K562 (cell line): Measurements from ENCODE around the gene BAMBI. TPM values are rescaled to one million over a fixed set of nuclear protein-coding genes. Genes with fewer than 3 reads are reported as not detected.
A peak's percentile ranks its signal among the peaks of the same experiment; 100 is the strongest.

Source experiments
- ATAC-seq: fragments of 200-7000 bp; cut with Tn5 transposase; 3 replicates; pipeline ENCODE4 v1.9.1; 2020; ENCODE audit warnings: moderate library complexity
- BruUV-seq: library from RNA; stranded (reverse); fragments of 400-500 nt; replicated peaks from 2 replicates; lab custom pipeline; 2021; lab: Mats Ljungman, UMichigan
- CTCF ChIA-PET: fragments of 300-600 bp; formaldehyde crosslinking; extraction: SDS; loops from one replicate; lab custom pipeline; 2021; ENCODE audit warnings: low intra/inter-chr PET ratio; lab: Yijun Ruan, JAX
- POLR2A ChIA-PET: fragments of 300-600, 350-650 bp; sonication (Branson Sonifier 250); formaldehyde crosslinking; extraction: SDS; loops from one replicate; lab custom pipeline; 2021; ENCODE audit warnings: antibody characterized with exemption, inconsistent platforms; lab: Yijun Ruan, JAX
- DNase-seq, 4 experiments: peaks; one replicate each; pipeline versions ENCODE4 v3.0.0 to v3.0.0-alpha.2; 2011 to 2018; ENCODE audit warnings: low spot score in 3 of 4, mixed read lengths in 3 of 4; ENCODE audit errors: extremely low read depth in 1 of 4
- FAIRE-seq: peaks from 2 replicates; lab custom pipeline; 2011; peaks lifted over from hg19 to GRCh38; lab: Jason Lieb, UNC
- H2AFZ ChIP-seq: 2 replicates; pipeline ENCODE4 v1.6.0; 2011; ENCODE audit warnings: low read depth, low read length, control low read depth, inconsistent platforms
- H3K27ac ChIP-seq: fragments of 200-600 bp; 3 replicates; pipeline ENCODE4 v1.8.0; 2011; ENCODE audit warnings: low read depth, mild to moderate bottlenecking, control low read depth, inconsistent platforms, low read length, moderate library complexity, mixed read lengths; ENCODE audit errors: extremely low read depth
- H3K27me3 ChIP-seq, 2 experiments: fragments of 300-600 bp in 1 of 2; 2 replicates in 1 of 2; 3 replicates in 1 of 2; pipeline versions ENCODE4 v1.6.0 to v1.8.0; 2011; ENCODE audit warnings: inconsistent platforms in 2 of 2, low read length in 2 of 2, mild to moderate bottlenecking in 1 of 2, mixed read lengths in 1 of 2, moderate library complexity in 1 of 2; ENCODE audit not compliant: control insufficient read depth in 2 of 2, insufficient read depth in 2 of 2
- H3K36me3 ChIP-seq: fragments of 300-600 bp; 3 replicates; pipeline ENCODE4 v1.8.0; 2011; ENCODE audit warnings: mild to moderate bottlenecking, low read length, inconsistent platforms; ENCODE audit not compliant: control insufficient read depth, insufficient read depth
- H3K4me1 ChIP-seq, 2 experiments: fragments of 200-600 bp in 1 of 2; replicated peaks in 1 of 2; 2 replicates in 1 of 2; 3 replicates in 1 of 2; pipeline versions ENCODE4 v1.5.1 to v1.8.0; 2011; ENCODE audit warnings: inconsistent platforms in 2 of 2, low read length in 2 of 2, mild to moderate bottlenecking in 1 of 2, mixed read lengths in 1 of 2, moderate library complexity in 1 of 2; ENCODE audit not compliant: control insufficient read depth in 2 of 2, insufficient read depth in 2 of 2
- H3K4me2 ChIP-seq: 2 replicates; pipeline ENCODE4 v1.6.1; 2011; ENCODE audit warnings: low read length, control low read depth, inconsistent platforms, mixed read lengths; ENCODE audit not compliant: insufficient read depth
- H3K4me3 ChIP-seq: fragments of 200-600 bp; sonication (generic), shearing (Covaris generic); 2 replicates; pipeline ENCODE4 v1.5.1; 2016; ENCODE audit warnings: control low read depth, inconsistent platforms
- H3K79me2 ChIP-seq: fragments of 200-600 bp; 3 replicates; pipeline ENCODE4 v1.8.0; 2011; ENCODE audit warnings: low read length, inconsistent platforms; ENCODE audit not compliant: control insufficient read depth, insufficient read depth
- H3K9ac ChIP-seq, 2 experiments: 2 replicates each; pipeline versions ENCODE4 v1.6.0 to v1.6.1; 2011; ENCODE audit warnings: low read depth in 2 of 2, low read length in 2 of 2, control low read depth in 1 of 2, inconsistent platforms in 1 of 2, mild to moderate bottlenecking in 1 of 2, mixed read lengths in 1 of 2; ENCODE audit not compliant: insufficient read depth in 1 of 2
- H3K9me1 ChIP-seq: one replicate; pipeline ENCODE4 v1.6.0; 2011; ENCODE audit warnings: inconsistent platforms, mild to moderate bottlenecking, low read length, moderate library complexity; ENCODE audit not compliant: control insufficient read depth, insufficient read depth
- H3K9me3 ChIP-seq: replicated peaks from 2 replicates; pipeline ENCODE4 v1.5.1; 2011; ENCODE audit warnings: low read depth, low read length, inconsistent platforms; ENCODE audit not compliant: control insufficient read depth, insufficient read depth
- H4K20me1 ChIP-seq: replicated peaks from 2 replicates; pipeline ENCODE4 v1.6.1; 2011; ENCODE audit warnings: low read length, inconsistent platforms, mixed read lengths; ENCODE audit not compliant: control insufficient read depth, insufficient read depth
- MAFG ChIP-seq: fragments of 450-650 bp; conservative IDR thresholded peaks from 2 replicates; pipeline ENCODE4 v1.6.1; 2016; ENCODE audit warnings: missing genetic modification characterization, missing compliant biosample characterization
- ZBTB33 ChIP-seq: sonication (generic); formaldehyde crosslinking; IDR thresholded peaks from 2 replicates; pipeline ENCODE4 v1.8.1; 2023; ENCODE audit warnings: mild to moderate bottlenecking, missing genetic modification reagents
- WGBS: fragments of 100-300 bp; shearing (Covaris generic); methylation state at CpG from one replicate; pipeline ENCODE4 v1.1.6; 2016; ENCODE audit warnings: low coverage, mixed read lengths; ENCODE audit not compliant: insufficient coverage; ENCODE audit errors: missing lambda C conversion rate; 5-methylcytosine and 5-hydroxymethylcytosine counted together
- in situ Hi-C: fragments of 300-500 bp; cut with MboI; formaldehyde crosslinking; loops from 4 replicates; pipeline ENCODE4 v1.15.0; 2018; ENCODE audit warnings: inconsistent platforms, mixed read lengths
- intact Hi-C: fragments of 100-400 bp; cut with micrococcal nuclease; formaldehyde crosslinking; loops from 2 replicates; pipeline ENCODE4 v1.14.2; 2022
- polyA plus RNA-seq, 8 experiments: library from polyadenylated mRNA; depleted of rRNA in 4 of 8; stranded (reverse) in 5 of 8; unstranded in 3 of 8; fragments of >200 nt; fragmentation: Nextera tagmentation in 2 of 8; fragmentation: Illumina TruSeq in 1 of 8; extraction: Ambion mirVana in 2 of 8; extraction: Trizol in 1 of 8; gene quantifications; 2 replicates each; pipeline versions ENCODE4 v1.2.1 to v1.2.3, GENCODE V29; 2011 to 2014; ENCODE audit warnings: inconsistent platforms in 1 of 8, missing spikeins in 1 of 8
- total RNA-seq, 7 experiments: library from RNA; depleted of rRNA in 6 of 7; stranded (reverse); fragments of >200 nt in 6 of 7; fragmentation: Illumina TruSeq in 2 of 7; extraction: Trizol in 2 of 7; gene quantifications; 2 replicates each; pipeline versions ENCODE4 v1.2.1 to v1.2.3, GENCODE V29; 2011 to 2021; ENCODE audit warnings: low replicate concordance in 1 of 7

The BAMBI gene
- total and polyA plus RNA-seq, 9 of the 15 experiments (the other 6 are each of a cell fraction or from before 2014, with no cell fraction given), result 2.0 to 21.8 (median 13.5) TPM

DNA sequence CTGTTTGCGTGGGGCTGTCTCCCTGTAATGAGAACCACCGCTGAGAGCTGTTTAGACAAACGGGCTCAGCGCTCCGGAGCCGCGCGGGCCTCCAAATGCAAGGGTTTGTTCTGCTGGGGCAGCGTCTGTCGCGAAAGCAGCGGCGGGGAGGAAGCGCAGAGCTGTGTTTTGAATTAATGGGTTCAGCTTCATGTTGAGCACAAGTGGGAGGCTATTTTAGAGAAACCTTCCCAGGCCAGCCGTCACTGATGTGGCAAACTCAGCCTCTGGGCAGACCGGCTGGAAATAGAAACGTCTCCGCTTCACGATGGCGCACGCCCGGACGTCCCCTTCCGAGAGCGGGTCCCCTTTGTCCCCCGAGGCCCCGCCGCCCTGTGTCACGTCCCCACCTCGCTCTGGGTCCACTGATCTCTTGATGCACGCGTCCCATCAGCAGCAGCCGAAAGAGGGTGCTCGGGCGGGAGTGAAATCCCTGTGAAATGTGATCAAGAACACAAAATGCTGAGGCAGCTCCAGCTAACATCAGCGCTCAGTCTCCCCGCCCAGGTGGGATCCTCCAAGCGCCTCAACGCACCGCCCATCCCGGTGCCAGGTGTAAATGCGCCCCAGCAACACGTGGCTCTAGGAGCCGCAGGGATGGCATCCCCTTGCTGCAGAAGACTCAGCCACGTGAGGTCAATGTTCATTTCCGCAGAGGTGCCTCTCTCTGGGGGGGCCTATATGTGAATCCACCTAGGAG is 44.9 kb downstream of the BAMBI start:
- no peak for ATAC-seq

More for the DNA sequence above, 44.9 kb downstream of the BAMBI start:
- in situ Hi-C loops, result no loop called here
- ChIA-PET POLR2A (interaction anchor here (0.6 to 0.7 kb wide), 2 partner anchors 25 to 101 kb away, joined by 3 to 4 read pairs; no protein-coding TSS in a partner anchor), CTCF (no interaction called here)
- Histone ChIP-seq H2AFZ (no peak overlapping the region), H3K9me1 (no peaks in the 10 kb centered on the region), H3K36me3 (no peaks in the 10 kb centered on the region), H3K9ac (no peak overlapping the region), H3K79me2 (no peaks in the 10 kb centered on the region), H4K20me1 (no peaks in the 10 kb centered on the region), H3K27ac (no peak overlapping the region), H3K27me3 (no peaks in the 10 kb centered on the region), H3K4me2 (no peak overlapping the region), H3K4me3 (no peak overlapping the region), H3K9me3 (no peaks in the 10 kb centered on the region), H3K4me1 (peaks cover 7% of the 10 kb centered on the region in 2 experiments; a peak in 3 of 5 replicates)
- intact Hi-C loops, result no loop called here
- WGBS, result 78% methylated on average over 36 of the region's 46 CpGs
- DNase-seq (no peak), FAIRE-seq (no peak)
- TF ChIP-seq ZBTB33 (CRISPR knock-in tag), result peak; percentile 77
- no peak for TF ChIP-seq MAFG (tag)
- no TSS peak for BruUV-seq
